ENCODE data around the gene NDRG2. TPM values are rescaled to one million over a fixed set of nuclear protein-coding genes. Genes with fewer than 3 reads are reported as not detected.

Gene NDRG2
- total RNA-seq, 1 experiment from 2014 or later: 18.9 TPM

- intact Hi-C loops (cut with micrococcal nuclease): loop anchor here (1.0 kb wide), 3 partner anchors 25 to 342 kb away; no protein-coding TSS in a partner anchor
- H3K9me3 ChIP-seq (ENCODE audit: control insufficient read depth in 1 of 2, insufficient read depth in 1 of 2, low read depth in 1 of 2, low read length in 2 of 2): no peaks in the 10 kb centered on the region
- no peak overlapping the region for H3K9ac ChIP-seq (ENCODE audit: low read length)
- no TSS peak for BruUV-seq (replicated peaks)
- no peak overlapping the region for H3K4me3 ChIP-seq (replicated peaks in 1 of 2; ENCODE audit: low read depth in 1 of 2, low read length in 2 of 2)
- peak; percentile 41 for DNase-seq (ENCODE audit: low read depth, low spot score)
- H3K79me2 ChIP-seq (ENCODE audit: insufficient read depth, low read length): no peaks in the 10 kb centered on the region
- peaks cover 0 to 7% of the 10 kb centered on the region in 2 experiments; a peak in 1 of 4 replicates for H3K4me1 ChIP-seq (ENCODE audit: control insufficient read depth in 1 of 2, insufficient read depth in 2 of 2, low read length in 2 of 2)
- ChIA-PET CTCF (interaction anchor here (0.6 to 5.4 kb wide), 17 partner anchors 9 to 357 kb away, joined by 3 to 148 read pairs (median 4); no protein-coding TSS in a partner anchor), RAD21 (ENCODE audit: low non-redundant PET in 1 of 2, low total read pairs in 2 of 2, uncharacterized antibody in 2 of 2, unreplicated experiment in 2 of 2) (interaction anchor here (0.6 to 2.2 kb wide), 5 partner anchors 25 to 68 kb away, joined by 3 to 30 read pairs (median 4); no protein-coding TSS in a partner anchor), POLR2A (interaction anchor here (1.8 kb wide), 1 partner anchor 25 kb away, joined by 6 read pairs; no protein-coding TSS in a partner anchor)
- H3K27ac ChIP-seq (ENCODE audit: low read depth, low read length): no peak overlapping the region
- peak; percentile 92 for ATAC-seq
- no peak overlapping the region for H3K4me2 ChIP-seq (ENCODE audit: low read length)
- no peaks in the 10 kb centered on the region for H4K20me1 ChIP-seq (ENCODE audit: insufficient read depth)
- no peaks in the 10 kb centered on the region for H3K9me2 ChIP-seq (ENCODE audit: insufficient read depth)
- H2AFZ ChIP-seq (ENCODE audit: low read depth, low read length, poor library complexity, severe bottlenecking): no peak overlapping the region
- no peaks in the 10 kb centered on the region for H3K27me3 ChIP-seq (ENCODE audit: insufficient read depth, low read length)
- TF ChIP-seq POLR2A (IDR thresholded peaks at IDR 0.05; ENCODE audit: borderline replicate concordance, extremely low read depth, insufficient read depth, insufficient read length) (no peak), REST (IDR thresholded peaks at IDR 0.05; ENCODE audit: low read depth) (no peak), POLR2AphosphoS5 (IDR thresholded peaks at IDR 0.05; ENCODE audit: low read depth, low read length) (no peak), CTCF (IDR thresholded peaks at IDR 0.05 in 2 of 3, conservative IDR thresholded peaks at IDR 0.05 in 1 of 3; ENCODE audit: borderline replicate concordance in 1 of 3, insufficient read depth in 1 of 3, low read depth in 2 of 3, low read length in 2 of 3) (peak; percentile 58 to 61 (median 60); a peak in 5 of 6 replicates), SP1 (IDR thresholded peaks at IDR 0.05; ENCODE audit: low read depth) (no peak), ATF3 (IDR thresholded peaks at IDR 0.05) (no peak), SIN3A (IDR thresholded peaks at IDR 0.05; ENCODE audit: low read depth) (no peak), FOSL1 (IDR thresholded peaks at IDR 0.05; ENCODE audit: low read depth) (no peak), EZH2 (IDR thresholded peaks at IDR 0.05) (no peak), TCF7L2 (IDR thresholded peaks at IDR 0.05; ENCODE audit: borderline replicate concordance, extremely low read depth, insufficient read depth, insufficient read length) (no peak), YY1 (IDR thresholded peaks at IDR 0.05; ENCODE audit: extremely low read depth, insufficient replicate concordance, low read depth, low read length) (no peak), RAD21 (IDR thresholded peaks at IDR 0.05; ENCODE audit: low read depth) (peak; percentile 77), ZFX (IDR thresholded peaks at IDR 0.05) (peak; percentile 23; the same call in 1 of the 2 replicates)
- H3K36me3 ChIP-seq (ENCODE audit: control insufficient read depth in 1 of 2, insufficient read depth in 2 of 2, low read length in 2 of 2): no peaks in the 10 kb centered on the region
These were observed 14.9 kb upstream of the NDRG2 start for GRCh38 chr14:21039585-21040369.

All from HCT116 (cell line).